Measurements from ENCODE around the gene RBPMS2.

RBPMS2 gene

DNA sequence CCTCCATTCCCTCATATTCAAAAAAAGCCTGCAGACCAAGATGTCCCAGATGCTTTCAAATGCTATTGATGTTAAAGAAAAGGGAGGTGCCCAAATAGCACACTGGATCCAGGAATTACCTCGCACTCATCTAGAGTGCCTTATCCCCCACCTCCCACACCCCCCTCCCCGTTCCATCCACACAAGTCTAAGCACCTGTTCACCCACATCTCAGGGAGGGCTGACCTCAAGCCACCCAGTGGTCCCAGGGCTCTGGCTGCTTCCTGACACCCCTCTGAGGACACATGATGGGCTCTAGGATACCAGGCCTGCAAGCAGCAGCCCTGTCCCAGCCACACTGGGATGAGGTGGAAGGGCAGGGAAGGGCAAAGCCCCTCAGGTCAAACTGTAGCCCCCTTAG lies 4.8 kb downstream of the RBPMS2 start:
- no peak overlapping the region for H3K27ac ChIP-seq
- TF ChIP-seq, protein P1, sequence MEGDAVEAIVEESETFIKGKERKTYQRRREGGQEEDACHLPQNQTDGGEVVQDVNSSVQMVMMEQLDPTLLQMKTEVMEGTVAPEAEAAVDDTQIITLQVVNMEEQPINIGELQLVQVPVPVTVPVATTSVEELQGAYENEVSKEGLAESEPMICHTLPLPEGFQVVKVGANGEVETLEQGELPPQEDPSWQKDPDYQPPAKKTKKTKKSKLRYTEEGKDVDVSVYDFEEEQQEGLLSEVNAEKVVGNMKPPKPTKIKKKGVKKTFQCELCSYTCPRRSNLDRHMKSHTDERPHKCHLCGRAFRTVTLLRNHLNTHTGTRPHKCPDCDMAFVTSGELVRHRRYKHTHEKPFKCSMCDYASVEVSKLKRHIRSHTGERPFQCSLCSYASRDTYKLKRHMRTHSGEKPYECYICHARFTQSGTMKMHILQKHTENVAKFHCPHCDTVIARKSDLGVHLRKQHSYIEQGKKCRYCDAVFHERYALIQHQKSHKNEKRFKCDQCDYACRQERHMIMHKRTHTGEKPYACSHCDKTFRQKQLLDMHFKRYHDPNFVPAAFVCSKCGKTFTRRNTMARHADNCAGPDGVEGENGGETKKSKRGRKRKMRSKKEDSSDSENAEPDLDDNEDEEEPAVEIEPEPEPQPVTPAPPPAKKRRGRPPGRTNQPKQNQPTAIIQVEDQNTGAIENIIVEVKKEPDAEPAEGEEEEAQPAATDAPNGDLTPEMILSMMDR (conservative IDR thresholded peaks at IDR 0.05): no peak

DNA sequence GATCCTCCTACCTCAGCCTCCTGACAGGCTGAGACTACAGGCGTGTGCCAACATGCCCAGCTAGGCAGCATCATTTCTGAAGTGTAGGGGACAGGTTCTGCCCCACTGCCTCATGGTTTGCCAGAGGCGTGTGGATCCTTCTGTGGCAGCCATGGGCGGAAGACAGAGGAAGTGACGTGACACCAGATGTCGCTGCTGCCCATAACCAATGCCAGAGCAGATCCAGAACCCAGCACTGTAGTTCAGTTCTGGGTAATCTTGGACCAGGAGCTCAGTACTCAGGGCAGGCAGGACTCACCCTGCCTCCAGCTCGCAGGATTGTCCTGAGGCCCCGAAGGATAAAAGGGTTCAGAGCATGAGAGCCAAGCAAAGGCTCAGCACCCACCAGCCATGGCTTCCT lies 8.2 kb downstream of the RBPMS2 start:
- H3K27ac ChIP-seq: no peak overlapping the region
- TF ChIP-seq, protein P1 (conservative IDR thresholded peaks at IDR 0.05): no peak

DNA sequence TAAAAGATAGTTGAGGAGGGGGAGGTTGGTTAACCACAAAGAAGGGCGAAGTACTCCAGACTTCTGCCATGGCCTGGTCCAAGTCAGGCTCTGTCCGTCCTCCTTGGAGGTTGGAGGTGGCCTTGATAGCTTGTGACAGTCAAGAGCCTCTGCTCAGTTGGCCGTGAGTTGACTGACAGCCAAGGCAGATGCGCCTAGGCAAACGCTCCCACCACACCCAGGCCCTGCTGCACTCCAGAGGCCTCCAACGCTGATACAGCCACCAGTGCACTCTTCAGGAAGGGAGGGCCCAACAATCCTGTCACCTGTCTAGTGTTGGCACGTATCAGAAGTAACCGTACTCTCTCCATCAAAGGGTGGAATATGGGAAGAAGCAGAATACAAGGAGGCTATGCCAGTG lies 9.3 kb downstream of the RBPMS2 start:
- TF ChIP-seq, protein P1 (conservative IDR thresholded peaks at IDR 0.05): no peak
- H3K27ac ChIP-seq: no peak overlapping the region

DNA sequence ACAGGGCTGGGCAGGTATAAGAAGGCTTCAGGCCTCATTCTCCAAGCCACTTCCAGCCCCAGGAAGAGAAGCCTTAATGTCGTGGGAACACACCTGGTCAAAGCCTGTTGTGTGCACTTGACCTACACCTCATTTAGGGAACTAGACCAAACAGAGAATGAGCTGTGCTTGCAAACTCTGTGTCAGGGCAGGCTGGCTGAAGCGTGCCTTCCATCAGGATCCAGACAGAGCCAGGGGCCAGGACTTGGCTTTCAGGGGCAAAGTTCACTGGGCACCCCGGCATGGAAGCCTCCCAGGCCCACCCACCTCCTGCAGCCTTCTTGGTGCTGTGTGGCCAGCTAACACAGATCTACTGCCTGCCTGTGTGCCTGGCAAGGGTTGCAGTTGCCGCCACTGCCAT lies 11.5 kb downstream of the RBPMS2 start:
- H3K27ac ChIP-seq: no peak overlapping the region
- TF ChIP-seq, protein P1 (conservative IDR thresholded peaks at IDR 0.05): no peak

DNA sequence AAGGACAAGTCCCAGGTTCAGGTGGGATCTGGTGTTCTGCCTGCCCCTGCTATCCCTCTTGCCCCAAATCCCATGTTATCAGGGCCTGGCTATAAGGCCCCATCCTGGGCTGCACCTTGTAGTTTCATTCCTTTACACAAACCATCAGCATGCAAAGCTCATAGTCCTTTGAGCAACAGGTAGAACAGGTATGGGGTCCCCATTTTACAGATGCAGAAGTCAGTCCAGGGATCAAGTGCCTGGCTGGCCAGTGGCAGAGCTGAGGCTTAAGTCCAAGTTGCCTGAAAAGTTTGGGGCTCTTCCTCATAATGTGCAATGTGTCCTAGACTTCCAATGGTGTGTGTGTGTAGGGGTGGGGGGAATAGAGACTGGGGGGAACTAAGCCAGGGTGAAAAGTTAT lies 11.9 kb downstream of the RBPMS2 start:
- no peak overlapping the region for H3K27ac ChIP-seq
- TF ChIP-seq, protein P1 (conservative IDR thresholded peaks at IDR 0.05): no peak

DNA sequence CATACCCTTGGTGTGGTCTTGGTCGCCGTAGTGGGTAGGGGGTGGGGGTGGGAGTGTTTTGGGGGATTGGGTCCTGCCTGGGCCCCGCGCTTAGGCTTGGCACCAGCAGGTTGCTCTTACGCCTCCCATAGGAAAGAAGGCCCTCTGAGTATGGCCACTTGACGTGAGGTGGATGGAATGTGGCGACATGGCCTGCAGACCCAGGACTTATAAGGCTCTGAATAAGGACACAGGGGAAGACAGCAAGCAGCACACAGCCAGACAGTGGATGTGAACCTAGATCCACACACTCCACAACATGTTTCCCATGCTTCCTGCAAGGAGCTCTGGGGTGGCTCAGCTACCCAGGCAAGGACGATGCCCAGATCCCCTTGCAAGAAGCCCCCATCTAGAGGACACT lies 12.4 kb downstream of the RBPMS2 start:
- no peak overlapping the region for H3K27ac ChIP-seq
- TF ChIP-seq, protein P1 (conservative IDR thresholded peaks at IDR 0.05): no peak

DNA sequence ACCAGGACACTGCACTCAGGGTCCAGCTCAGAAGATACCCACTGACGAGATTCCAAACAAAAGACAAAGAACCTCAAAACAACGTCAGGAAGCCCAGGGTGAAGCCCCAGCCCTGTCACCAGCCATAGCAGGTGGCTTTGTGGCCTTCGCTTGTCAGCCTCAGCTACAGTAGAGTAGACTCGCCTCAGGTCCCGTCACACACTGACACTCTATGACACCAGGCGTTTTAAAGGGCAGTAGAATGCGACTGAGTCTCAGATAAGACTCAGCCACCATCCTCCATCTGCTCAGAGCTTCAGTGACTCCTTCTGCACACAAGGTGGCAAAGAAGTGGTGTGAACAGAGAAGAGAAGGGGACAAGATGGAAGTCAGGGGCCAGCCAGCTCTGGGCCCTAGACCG lies 12.8 kb downstream of the RBPMS2 start:
- H3K27ac ChIP-seq: no peak overlapping the region
- TF ChIP-seq, protein P1 (conservative IDR thresholded peaks at IDR 0.05): no peak

DNA sequence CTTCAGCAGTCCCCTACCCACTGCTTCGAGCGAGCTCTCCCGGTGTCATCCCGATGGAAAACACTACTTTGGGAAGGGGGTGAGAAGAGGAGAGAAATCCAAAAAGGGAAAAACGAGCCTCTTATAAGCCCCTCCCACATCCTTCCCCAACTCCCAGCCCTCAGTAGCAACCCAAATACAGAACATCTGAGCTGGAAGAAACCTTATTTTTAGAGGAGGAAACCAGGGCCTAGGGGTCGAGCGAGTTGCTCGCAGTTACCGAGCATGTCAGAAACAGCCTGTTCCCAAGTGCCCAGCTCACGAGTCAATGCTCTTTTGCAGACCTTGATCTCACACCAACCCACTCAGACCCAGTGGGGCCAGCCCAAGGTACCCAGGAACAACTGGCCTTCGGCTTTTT lies 14.2 kb downstream of the RBPMS2 start:
- TF ChIP-seq, protein P1 (conservative IDR thresholded peaks at IDR 0.05): no peak
- H3K27ac ChIP-seq: no peak overlapping the region
